Glutamatergic neuron (in vitro differentiated cells): ENCODE results near the gene OR56A1. TPM values are rescaled to one million over a fixed set of nuclear protein-coding genes. Genes with fewer than 3 reads are reported as not detected.
"Not testable (repeated sequence)": the region's sequence is repeated elsewhere in the genome, so short reads cannot be mapped to it uniquely, and the experiment has no call there.

ENCODE experiments used
- DNase-seq: peaks from one replicate; pipeline ENCODE4 v3.0.0; 2022
- H3K27ac Mint-ChIP-seq: one replicate; pipeline ENCODE4 v1.8.0; 2020; ENCODE audit warnings: mild to moderate bottlenecking, mixed read lengths, inconsistent platforms; ENCODE audit not compliant: unreplicated experiment
- H3K27me3 Mint-ChIP-seq: one replicate; pipeline ENCODE4 v1.8.0; 2020; ENCODE audit warnings: mild to moderate bottlenecking, moderate library complexity, mixed read lengths, inconsistent platforms; ENCODE audit not compliant: unreplicated experiment
- H3K36me3 Mint-ChIP-seq: one replicate; pipeline ENCODE4 v1.8.0; 2020; ENCODE audit warnings: mild to moderate bottlenecking, mixed read lengths, inconsistent platforms; ENCODE audit not compliant: unreplicated experiment
- H3K4me1 Mint-ChIP-seq: one replicate; pipeline ENCODE4 v1.8.0; 2020; ENCODE audit warnings: mild to moderate bottlenecking, low read depth, mixed read lengths, inconsistent platforms; ENCODE audit not compliant: unreplicated experiment
- H3K4me3 Mint-ChIP-seq: one replicate; pipeline ENCODE4 v1.8.0; 2020; ENCODE audit warnings: mild to moderate bottlenecking, mixed read lengths, inconsistent platforms; ENCODE audit not compliant: unreplicated experiment
- H3K9me3 Mint-ChIP-seq: one replicate; pipeline ENCODE4 v1.8.0; 2020; ENCODE audit warnings: mild to moderate bottlenecking, moderate library complexity, mixed read lengths, inconsistent platforms; ENCODE audit not compliant: unreplicated experiment
- CTCF ChIP-seq: fragments of 200-600 bp; sonication (generic); IDR thresholded peaks from one replicate; pipeline ENCODE4 v1.5.0; 2021; ENCODE audit not compliant: partially characterized antibody, unreplicated experiment
- long read RNA-seq: library from polyadenylated mRNA; unstranded; transcript quantifications from one replicate; pipeline ENCODE4 v2.0.0, GENCODE V29; 2020; ENCODE audit not compliant: unreplicated experiment
- total RNA-seq: library from RNA; stranded (reverse); fragmentation: NEBNext Ultra II Directional; extraction: Animal tissue kit (Norgen Biotek cat#: 25700); gene quantifications from one replicate; pipeline ENCODE4 v1.2.1, GENCODE V29; 2021; ENCODE audit not compliant: unreplicated experiment

The OR56A1 gene
- total RNA-seq, result 0.15 TPM
- long read RNA-seq, result 0 reads

DNA sequence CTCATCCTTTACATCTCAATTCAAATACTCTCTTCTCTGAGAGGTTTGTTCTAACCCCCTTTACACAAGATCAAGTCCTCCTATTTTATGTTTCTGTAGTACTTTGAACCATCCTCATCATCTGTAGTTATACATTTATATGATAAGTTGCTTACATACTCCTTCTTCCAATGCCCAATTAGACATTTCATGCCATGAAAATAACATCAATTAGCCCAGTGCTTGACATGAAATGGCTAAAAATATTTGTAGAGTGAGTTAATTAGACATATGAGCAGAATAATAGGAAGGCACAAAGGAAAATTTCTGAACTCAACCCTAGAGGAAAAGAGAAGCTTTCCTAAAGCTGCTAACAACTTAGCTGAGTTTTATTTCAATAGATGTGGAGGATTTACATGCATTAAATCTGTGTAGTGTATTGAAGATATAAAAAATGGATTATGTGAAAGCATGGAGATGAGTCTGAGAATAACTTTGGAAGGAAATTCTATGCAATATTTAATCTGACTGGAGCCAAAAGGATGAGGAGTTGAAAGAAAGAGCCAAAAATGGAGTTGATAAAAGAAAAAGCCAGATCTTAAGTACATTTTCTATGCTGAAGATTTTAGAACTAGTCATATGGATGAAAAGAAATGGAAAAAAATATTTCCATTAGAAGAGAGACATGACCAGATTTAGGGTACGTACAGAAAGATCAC lies at the start of gene OR56A1:
TSS of gene OR56A1 (minus strand) at position 51 of the 698 bp plus-strand sequence. CDS start 3,066 bp downstream, outside the sequence.
- Mint-ChIP-seq H3K36me3 (no peaks in the 10 kb centered on the region), H3K9me3 (no peaks in the 10 kb centered on the region), H3K27ac (no peak within 1 kb of the TSS), H3K4me3 (no peak within 1 kb of the TSS), H3K4me1 (no peaks in the 10 kb centered on the region), H3K27me3 (peaks cover 2% of the 10 kb centered on the region)
- no peak for DNase-seq
- TF ChIP-seq CTCF, result no peak

DNA sequence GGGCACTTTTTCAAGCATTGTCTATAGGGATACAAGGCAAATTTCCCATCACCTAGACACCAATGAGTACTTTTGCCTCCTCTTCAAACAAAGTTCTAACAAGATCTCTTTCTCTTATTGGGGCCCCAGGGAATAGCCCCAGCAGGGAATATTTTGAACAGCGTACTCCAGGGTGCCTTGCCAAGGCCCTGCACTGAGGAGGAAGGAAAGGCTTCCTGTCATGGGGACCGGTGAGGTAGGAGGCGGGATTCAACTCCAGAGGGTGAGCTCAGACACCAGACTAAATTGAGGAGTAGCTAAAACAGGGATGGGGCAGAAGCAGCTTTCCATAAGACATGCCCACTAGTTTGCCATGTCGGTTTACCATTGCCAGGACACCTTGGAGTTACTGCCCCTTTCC lies 48.9 kb upstream of the OR56A1 start:
- TF ChIP-seq CTCF, result no peak
- no peaks in the 10 kb centered on the region for H3K9me3 Mint-ChIP-seq
- H3K4me3 Mint-ChIP-seq, result no peak overlapping the region
- no peak for DNase-seq
- no peak overlapping the region for H3K27ac Mint-ChIP-seq
- H3K4me1 Mint-ChIP-seq, result no peaks in the 10 kb centered on the region
- no peaks in the 10 kb centered on the region for H3K27me3 Mint-ChIP-seq
- H3K36me3 Mint-ChIP-seq, result peaks cover 4% of the 10 kb centered on the region

DNA sequence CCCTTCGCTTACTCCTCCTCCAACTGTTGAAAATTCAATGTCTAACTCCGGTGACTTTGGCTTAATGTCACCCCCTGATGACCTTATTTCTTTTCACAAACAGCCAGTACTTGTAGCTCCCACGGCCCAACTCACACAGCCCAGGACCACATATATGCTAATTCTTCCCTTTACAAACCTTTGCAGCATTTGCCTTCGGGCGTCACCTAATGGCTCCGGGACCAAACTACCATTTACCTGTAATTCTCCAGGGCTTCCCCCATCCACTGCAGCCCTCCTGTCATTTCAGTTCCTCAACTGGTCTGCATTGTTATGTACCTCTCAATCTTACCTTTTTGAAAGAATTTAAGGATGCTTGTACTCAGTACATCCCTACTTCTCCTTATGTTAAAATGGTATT lies 47.2 kb upstream of the OR56A1 start:
- DNase-seq, result no peak
- Mint-ChIP-seq H3K27me3 (no peaks in the 10 kb centered on the region), H3K4me3 (no peak overlapping the region), H3K4me1 (no peaks in the 10 kb centered on the region), H3K9me3 (no peaks in the 10 kb centered on the region), H3K36me3 (peaks cover 4% of the 10 kb centered on the region), H3K27ac (no peak overlapping the region)
- no peak for TF ChIP-seq CTCF

- not testable (repeated sequence) for H3K4me3 Mint-ChIP-seq, H3K27ac Mint-ChIP-seq, DNase-seq, H3K4me1 Mint-ChIP-seq, H3K9me3 Mint-ChIP-seq, H3K36me3 Mint-ChIP-seq, H3K27me3 Mint-ChIP-seq
These were observed 45.9 kb upstream of the OR56A1 start for GRCh38 chr11:6076443-6076842.

DNA sequence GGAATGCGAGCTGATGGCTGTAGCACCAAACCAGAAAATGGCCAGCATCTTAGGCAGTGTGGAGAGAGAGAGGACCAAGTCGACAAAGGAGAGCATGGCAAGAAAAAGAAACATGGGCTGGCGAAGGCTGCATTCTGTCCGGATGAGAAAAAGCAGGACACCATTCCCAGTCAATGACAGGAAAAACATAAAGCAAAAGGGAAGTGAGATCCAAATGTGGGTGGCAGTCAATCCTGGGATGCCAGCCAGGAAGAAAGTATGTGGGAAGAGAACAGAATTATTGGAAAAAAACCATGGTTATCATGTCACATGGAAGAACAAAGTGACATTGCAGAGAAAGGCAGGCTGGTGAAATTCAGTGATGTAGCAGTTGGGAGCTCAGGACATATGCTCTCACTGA lies 36.9 kb upstream of the OR56A1 start:
- H3K9me3 Mint-ChIP-seq, result no peaks in the 10 kb centered on the region
- no peak for TF ChIP-seq CTCF
- H3K4me3 Mint-ChIP-seq, result no peak overlapping the region
- H3K27ac Mint-ChIP-seq, result no peak overlapping the region
- H3K36me3 Mint-ChIP-seq, result no peaks in the 10 kb centered on the region
- H3K27me3 Mint-ChIP-seq, result no peaks in the 10 kb centered on the region
- H3K4me1 Mint-ChIP-seq, result no peaks in the 10 kb centered on the region
- no peak for DNase-seq
